IgD-negative memory B cell (primary cell): ENCODE results near the gene CDC42EP2. TPM values are rescaled to one million over a fixed set of nuclear protein-coding genes. Genes with fewer than 3 reads are reported as not detected.
"Not testable (repeated sequence)": the region's sequence is repeated elsewhere in the genome, so short reads cannot be mapped to it uniquely, and the experiment has no call there.

Source experiments
- H3K27ac Mint-ChIP-seq, 3 donors: one replicate each; pipeline ENCODE4 v1.8.0; 2020 to 2022; ENCODE audit warnings: mild to moderate bottlenecking in 3 of 3, mixed read lengths in 3 of 3, moderate library complexity in 1 of 3
- H3K27me3 Mint-ChIP-seq: one replicate; pipeline ENCODE4 v1.8.0; 2021; ENCODE audit warnings: mixed read lengths
- H3K36me3 Mint-ChIP-seq: one replicate; pipeline ENCODE4 v1.8.0; 2020; ENCODE audit warnings: mild to moderate bottlenecking, mixed read lengths
- H3K4me1 Mint-ChIP-seq, 3 donors: one replicate each; pipeline ENCODE4 v1.8.0; 2020 to 2022; ENCODE audit warnings: mixed read lengths in 3 of 3, mild to moderate bottlenecking in 1 of 3
- H3K4me3 Mint-ChIP-seq, 4 donors: one replicate each; pipeline ENCODE4 v1.8.0; 2020 to 2022; ENCODE audit warnings: mild to moderate bottlenecking in 4 of 4, mixed read lengths in 4 of 4, moderate library complexity in 3 of 4
- H3K9me3 Mint-ChIP-seq, 3 donors: one replicate each; pipeline ENCODE4 v1.8.0; 2020 to 2021; ENCODE audit warnings: mixed read lengths in 3 of 3, mild to moderate bottlenecking in 1 of 3
- polyA plus RNA-seq: library from polyadenylated mRNA; unstranded; fragments of 300-500 nt; fragmentation: Illumina TruSeq; gene quantifications from one replicate; pipeline ENCODE4 v1.2.3, GENCODE V29; 2021

The CDC42EP2 gene
- polyA plus RNA-seq, 1 donor from 2014 or later, result not detected

DNA sequence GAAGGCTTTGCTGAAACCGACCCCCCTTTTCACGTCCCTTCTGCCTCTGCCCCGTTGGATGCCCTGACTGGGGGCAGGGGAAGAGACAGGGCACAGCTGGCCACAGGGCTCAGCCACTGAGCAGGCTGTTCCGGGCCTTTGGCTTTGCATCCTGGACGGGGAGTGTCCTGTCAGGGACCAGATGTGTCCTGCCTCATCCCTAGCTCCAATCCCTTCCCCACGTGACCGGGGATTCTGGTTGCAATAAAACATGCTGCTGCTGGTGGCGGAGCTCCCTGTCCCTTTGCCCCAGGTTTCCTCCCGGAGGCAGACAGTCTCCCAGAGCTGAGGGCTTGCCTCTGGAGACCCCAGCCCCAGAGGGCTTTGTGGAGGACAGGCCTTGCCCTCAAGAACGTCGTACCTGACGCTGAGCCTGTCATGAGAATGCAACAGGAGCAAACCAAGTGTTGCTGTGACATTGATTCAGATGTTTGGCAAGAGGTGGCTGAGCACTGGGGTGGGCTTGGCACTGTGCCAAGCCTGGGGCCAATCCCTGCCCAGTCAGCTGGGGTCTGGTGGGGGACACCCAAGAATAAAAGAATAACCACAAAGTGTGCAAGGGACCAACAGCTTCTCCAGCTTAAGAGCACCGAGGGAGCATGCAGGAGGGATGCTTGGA lies 7.3 kb downstream of the CDC42EP2 start:
- Mint-ChIP-seq H3K4me1 (no peaks in the 10 kb centered on the region), H3K9me3 (no peaks in the 10 kb centered on the region), H3K36me3 (no peaks in the 10 kb centered on the region), H3K4me3 (no peak overlapping the region), H3K27me3 (peaks cover 3% of the 10 kb centered on the region), H3K27ac (no peak overlapping the region)

DNA sequence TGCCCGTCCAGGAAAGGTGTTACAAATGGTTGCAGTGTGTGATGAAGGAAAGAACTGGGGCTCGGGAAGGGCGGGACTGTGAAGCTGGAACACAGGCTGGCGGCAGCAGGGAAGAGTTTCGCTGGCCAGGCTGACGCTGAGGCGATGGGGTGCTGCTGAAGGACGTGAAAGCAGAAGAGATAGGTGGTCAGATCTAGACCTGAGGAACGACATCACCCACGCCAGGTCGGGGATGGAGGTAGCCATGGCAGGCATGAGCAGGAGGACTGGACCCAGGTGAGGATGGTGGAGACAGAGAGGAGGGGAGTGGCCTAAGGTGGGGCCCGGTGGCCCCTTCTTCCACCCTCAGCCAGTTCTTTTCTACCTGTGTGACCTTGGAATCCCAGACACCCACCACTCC lies 9.1 kb downstream of the CDC42EP2 start:
- Mint-ChIP-seq H3K36me3 (no peaks in the 10 kb centered on the region), H3K27me3 (peaks cover 3% of the 10 kb centered on the region), H3K4me3 (no peak overlapping the region), H3K9me3 (no peaks in the 10 kb centered on the region), H3K27ac (no peak overlapping the region), H3K4me1 (peaks cover 0 to 1% (median 0%) of the 10 kb centered on the region in 3 donors)

DNA sequence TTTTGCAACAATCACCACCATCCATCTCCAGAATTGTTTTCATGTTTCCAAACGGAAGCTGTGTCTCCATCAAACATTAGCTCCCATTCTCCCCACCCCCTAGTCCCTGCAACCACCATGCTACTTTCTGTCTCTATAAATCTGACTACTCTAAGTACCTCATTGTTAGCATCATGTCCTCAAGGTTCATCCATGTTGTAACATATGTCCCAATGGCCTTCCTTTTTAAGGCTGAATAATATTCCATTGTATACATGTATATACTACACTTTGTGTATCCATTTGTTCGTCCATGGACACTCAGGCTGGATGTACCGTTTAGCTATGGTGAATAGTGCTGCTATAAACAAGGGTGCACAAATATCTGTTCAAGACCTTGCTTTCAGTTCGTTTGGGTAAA lies 10.8 kb downstream of the CDC42EP2 start:
- H3K4me3 Mint-ChIP-seq, result peak overlapping the region in 1 of 4 donors; percentile 60
- H3K9me3 Mint-ChIP-seq, result no peaks in the 10 kb centered on the region
- H3K4me1 Mint-ChIP-seq, result peaks cover 10 to 11% (median 10%) of the 10 kb centered on the region in 3 donors
- no peaks in the 10 kb centered on the region for H3K36me3 Mint-ChIP-seq
- no peak overlapping the region for H3K27ac Mint-ChIP-seq
- H3K27me3 Mint-ChIP-seq, result peaks cover 3% of the 10 kb centered on the region

DNA sequence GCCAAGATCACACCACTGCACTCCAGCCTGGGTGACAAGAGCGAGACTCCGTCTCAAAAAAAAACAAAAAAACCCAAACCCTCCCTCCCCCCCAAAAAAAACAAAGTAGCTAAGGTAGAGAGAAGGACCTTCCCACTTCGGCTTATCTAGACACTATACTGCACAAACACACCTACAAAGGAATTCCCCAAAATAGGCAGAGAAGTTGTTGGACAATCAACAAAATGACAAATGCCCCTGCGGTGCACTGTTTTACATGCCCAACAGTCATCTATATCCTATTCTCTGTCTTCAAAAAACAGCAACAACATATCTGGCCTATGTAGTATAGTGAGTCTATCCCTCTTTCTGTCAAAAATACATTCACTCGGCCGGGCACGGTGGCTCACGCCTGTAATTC lies 12.4 kb downstream of the CDC42EP2 start:
- no peak overlapping the region for H3K27ac Mint-ChIP-seq
- no peaks in the 10 kb centered on the region for H3K9me3 Mint-ChIP-seq
- H3K4me1 Mint-ChIP-seq, result peaks cover 10 to 11% (median 10%) of the 10 kb centered on the region in 3 donors

DNA sequence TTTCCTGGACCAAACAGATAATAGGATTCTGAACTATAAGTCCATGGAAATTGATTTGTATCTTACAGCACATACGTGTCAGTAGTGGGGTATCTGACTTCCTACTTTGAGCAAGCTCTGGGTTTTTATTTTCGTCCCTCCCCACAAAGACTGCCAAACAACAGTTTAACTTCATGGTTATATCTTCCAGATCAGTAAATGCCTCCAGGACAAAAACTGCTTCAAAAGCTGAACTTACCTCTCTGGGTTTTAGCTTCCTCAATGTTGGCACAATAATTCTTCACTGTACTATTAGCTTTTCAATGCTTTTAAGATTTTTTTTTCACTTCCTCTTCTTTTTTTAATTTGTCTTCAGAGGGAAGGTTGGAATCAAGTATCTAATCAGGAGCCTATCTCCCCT lies 14.8 kb downstream of the CDC42EP2 start:
- no peaks in the 10 kb centered on the region for H3K36me3 Mint-ChIP-seq
- no peaks in the 10 kb centered on the region for H3K9me3 Mint-ChIP-seq
- H3K27me3 Mint-ChIP-seq, result no peaks in the 10 kb centered on the region
- peaks cover 12 to 18% (median 15%) of the 10 kb centered on the region in 3 donors for H3K4me1 Mint-ChIP-seq
- H3K4me3 Mint-ChIP-seq, result peak overlapping the region; percentile 67 to 92 (median 84)
- peak overlapping the region; percentile 54 to 93 (median 92) for H3K27ac Mint-ChIP-seq

More for the DNA sequence above, 12.4 kb downstream of the CDC42EP2 start:
- no peaks in the 10 kb centered on the region for H3K36me3 Mint-ChIP-seq
- H3K4me3 Mint-ChIP-seq, result no peak overlapping the region
- H3K27me3 Mint-ChIP-seq, result peaks cover 3% of the 10 kb centered on the region

DNA sequence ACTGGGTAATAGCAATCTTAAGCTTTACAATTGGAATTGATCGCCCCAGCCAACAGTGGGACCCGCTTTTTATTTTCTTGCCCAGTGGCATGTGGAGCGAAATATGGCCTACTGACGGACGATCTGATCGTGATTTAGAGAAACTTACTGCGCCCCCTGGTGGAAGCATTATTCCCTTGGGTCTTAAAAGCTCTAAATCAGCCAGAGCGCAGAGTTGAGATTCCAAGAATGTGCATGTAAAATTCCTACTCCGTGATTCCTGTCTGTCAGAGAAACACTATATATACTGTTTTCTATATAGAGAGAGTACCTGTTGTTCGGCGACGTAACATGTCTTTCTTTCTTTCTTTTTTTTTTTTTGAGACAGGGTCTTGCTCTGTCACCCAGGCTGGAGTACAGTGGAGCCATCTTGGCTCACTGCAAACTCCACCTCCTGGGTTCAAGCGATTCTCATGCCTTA lies 15.3 kb downstream of the CDC42EP2 start:
- Mint-ChIP-seq H3K9me3 (no peaks in the 10 kb centered on the region), H3K36me3 (no peaks in the 10 kb centered on the region), H3K4me1 (peaks cover 16 to 23% (median 20%) of the 10 kb centered on the region in 3 donors), H3K27ac (peak overlapping the region; percentile 54 to 93 (median 92)), H3K27me3 (no peaks in the 10 kb centered on the region), H3K4me3 (peak overlapping the region; percentile 67 to 92 (median 84))

DNA sequence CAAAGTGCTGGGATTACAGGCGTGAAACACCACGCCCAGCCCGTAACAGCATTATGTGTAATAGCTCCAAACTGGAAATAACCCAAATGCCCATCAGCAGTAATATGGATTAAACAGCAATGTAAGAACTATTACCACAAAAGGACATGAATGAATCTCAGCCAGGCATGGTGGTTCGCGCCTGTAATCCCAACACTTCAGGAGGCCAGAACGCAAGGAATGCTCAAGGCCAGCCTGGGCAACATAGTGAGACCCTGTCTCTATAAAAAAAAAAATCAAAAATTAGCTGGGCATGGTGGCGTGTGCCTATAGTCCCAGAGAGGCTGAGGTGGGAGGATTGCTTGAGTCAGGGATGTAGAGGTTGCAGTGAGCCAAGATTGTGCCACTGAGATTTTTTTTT lies 15.9 kb downstream of the CDC42EP2 start:
- peak overlapping the region in 1 of 3 donors; percentile 93 for H3K27ac Mint-ChIP-seq
- peaks cover 22 to 29% (median 26%) of the 10 kb centered on the region in 3 donors for H3K4me1 Mint-ChIP-seq
- H3K27me3 Mint-ChIP-seq, result no peaks in the 10 kb centered on the region
- H3K9me3 Mint-ChIP-seq, result no peaks in the 10 kb centered on the region
- H3K36me3 Mint-ChIP-seq, result no peaks in the 10 kb centered on the region
- H3K4me3 Mint-ChIP-seq, result no peak overlapping the region

DNA sequence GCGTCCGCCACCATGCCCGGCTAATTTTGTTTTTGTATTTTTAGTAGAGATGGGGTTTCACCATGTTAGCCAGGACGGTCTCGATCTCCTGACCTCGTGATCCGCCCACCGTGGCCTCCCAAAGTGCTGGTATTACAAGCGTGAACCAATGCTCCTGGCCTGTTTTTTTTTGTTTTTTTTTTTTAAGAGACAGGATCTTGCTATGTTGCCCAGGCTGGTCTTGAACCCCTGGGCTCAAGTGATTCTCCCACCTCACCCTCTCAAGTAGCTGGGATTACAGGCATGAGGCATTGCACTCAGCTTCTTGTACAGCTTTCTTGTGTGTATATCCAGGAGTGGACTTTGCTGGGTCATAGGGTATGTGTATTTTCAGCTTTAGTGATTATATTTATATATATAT lies 17.9 kb downstream of the CDC42EP2 start:
- peak overlapping the region in 2 of 4 donors; percentile 23 to 68 for H3K4me3 Mint-ChIP-seq
- H3K9me3 Mint-ChIP-seq, H3K36me3 Mint-ChIP-seq, H3K27ac Mint-ChIP-seq, H3K27me3 Mint-ChIP-seq: not testable (repeated sequence)
- H3K4me1 Mint-ChIP-seq, result peaks cover 22 to 31% (median 30%) of the 10 kb centered on the region in 3 donors

DNA sequence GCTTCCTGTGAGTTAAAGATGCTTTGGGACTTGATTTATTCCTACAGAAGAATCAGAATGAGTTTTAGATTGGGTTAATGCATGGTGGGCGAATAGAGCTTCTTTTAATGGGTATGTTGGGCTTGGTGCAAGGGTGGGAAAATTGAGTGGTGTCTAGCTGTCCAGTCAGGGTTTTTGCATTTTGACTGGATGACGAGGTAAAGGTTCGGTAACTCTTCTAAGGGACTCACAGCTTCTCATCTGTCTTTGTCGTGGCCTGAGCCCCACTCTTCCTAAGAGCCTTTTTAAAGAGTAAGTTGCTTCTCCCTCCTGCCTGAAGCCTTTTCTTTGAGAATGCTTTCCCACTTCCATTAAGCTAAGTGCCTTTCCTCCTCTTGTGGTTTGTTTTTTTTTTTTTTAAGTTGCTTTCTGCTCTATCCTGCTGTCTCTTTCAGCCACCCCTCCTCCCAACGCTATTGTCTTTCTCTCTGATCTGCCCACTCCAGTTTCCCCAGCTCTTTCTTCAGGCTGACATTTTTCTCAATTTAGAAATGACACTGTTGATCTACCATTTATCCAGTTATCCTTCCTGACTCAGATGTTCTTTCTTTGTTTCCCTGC lies 20.1 kb downstream of the CDC42EP2 start:
- H3K27ac Mint-ChIP-seq, result peak overlapping the region; percentile 16 to 89 (median 74)
- peaks cover 30 to 37% (median 35%) of the 10 kb centered on the region in 3 donors for H3K4me1 Mint-ChIP-seq
- no peaks in the 10 kb centered on the region for H3K27me3 Mint-ChIP-seq
- H3K4me3 Mint-ChIP-seq, result peak overlapping the region; percentile 93 to 100 (median 96)
- H3K36me3 Mint-ChIP-seq, result no peaks in the 10 kb centered on the region
- no peaks in the 10 kb centered on the region for H3K9me3 Mint-ChIP-seq

DNA sequence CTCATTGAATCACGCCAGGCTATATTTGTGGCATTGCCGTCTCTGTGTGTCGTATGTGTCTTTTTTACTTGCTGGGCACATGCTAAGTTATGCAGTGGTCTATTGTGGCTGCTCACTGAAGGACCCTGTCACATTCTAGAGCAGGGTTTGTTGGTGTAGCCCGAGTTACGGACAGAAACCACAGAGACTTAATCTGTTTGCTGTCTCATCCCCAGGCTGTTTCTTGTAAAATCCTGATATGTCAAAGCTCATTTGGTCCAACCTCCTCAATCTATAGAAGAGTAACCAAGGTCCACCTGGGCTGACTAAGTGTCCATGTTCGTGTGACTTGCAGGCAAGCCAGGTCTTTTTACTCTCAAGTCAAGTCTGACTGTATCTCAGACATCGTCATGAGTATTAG lies 24.0 kb downstream of the CDC42EP2 start:
- no peak overlapping the region for H3K27ac Mint-ChIP-seq
- no peaks in the 10 kb centered on the region for H3K36me3 Mint-ChIP-seq
- H3K4me3 Mint-ChIP-seq, result peak overlapping the region in 1 of 4 donors; percentile 84
- peaks cover 29% of the 10 kb centered on the region in 3 donors for H3K4me1 Mint-ChIP-seq
- no peaks in the 10 kb centered on the region for H3K9me3 Mint-ChIP-seq
- H3K27me3 Mint-ChIP-seq, result no peaks in the 10 kb centered on the region

DNA sequence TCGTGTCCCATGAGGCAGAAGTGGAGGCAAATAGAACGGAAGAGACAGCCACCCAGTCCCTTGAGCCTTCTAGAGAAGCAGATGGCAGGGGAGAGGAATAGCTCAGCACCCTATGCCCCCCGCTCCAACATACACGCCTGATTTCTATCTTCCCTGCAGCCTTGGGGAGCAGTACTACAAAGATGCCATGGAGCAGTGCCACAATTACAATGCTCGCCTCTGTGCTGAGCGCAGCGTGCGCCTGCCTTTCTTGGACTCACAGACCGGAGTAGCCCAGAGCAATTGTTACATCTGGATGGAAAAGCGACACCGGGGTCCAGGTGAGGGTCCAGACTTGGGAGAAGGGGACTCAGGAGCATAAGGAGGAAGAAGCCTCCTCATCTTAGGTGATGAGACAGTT lies 25.6 kb downstream of the CDC42EP2 start:
- Mint-ChIP-seq H3K4me1 (peaks cover 17 to 21% (median 18%) of the 10 kb centered on the region in 3 donors), H3K27me3 (no peaks in the 10 kb centered on the region), H3K27ac (peak overlapping the region in 1 of 3 donors; percentile 18), H3K4me3 (no peak overlapping the region), H3K9me3 (no peaks in the 10 kb centered on the region), H3K36me3 (no peaks in the 10 kb centered on the region)

DNA sequence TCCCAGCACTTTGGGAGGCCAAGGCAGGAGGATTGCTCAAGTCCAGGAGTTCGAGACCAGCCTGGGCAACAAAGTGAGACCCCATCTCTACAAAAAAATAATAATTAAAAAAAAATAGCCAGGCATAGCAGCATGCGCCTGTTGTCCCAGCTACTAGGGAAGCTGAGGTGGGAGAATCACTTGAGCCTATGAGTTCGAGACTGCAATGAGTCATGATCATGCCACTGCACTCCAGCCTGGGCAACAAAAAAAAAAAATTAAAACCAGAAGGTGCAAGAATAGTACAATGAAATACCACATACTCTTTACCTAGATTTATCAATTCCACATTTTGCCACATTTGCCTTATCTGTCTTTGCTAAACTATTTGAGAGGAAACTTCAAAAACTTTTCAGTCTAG lies 27.2 kb downstream of the CDC42EP2 start:
- H3K27me3 Mint-ChIP-seq, result no peaks in the 10 kb centered on the region
- no peaks in the 10 kb centered on the region for H3K9me3 Mint-ChIP-seq
- H3K36me3 Mint-ChIP-seq, result no peaks in the 10 kb centered on the region
- no peak overlapping the region for H3K27ac Mint-ChIP-seq
- peaks cover 12 to 18% (median 12%) of the 10 kb centered on the region in 3 donors for H3K4me1 Mint-ChIP-seq
- H3K4me3 Mint-ChIP-seq, result peak overlapping the region in 1 of 4 donors; percentile 47

DNA sequence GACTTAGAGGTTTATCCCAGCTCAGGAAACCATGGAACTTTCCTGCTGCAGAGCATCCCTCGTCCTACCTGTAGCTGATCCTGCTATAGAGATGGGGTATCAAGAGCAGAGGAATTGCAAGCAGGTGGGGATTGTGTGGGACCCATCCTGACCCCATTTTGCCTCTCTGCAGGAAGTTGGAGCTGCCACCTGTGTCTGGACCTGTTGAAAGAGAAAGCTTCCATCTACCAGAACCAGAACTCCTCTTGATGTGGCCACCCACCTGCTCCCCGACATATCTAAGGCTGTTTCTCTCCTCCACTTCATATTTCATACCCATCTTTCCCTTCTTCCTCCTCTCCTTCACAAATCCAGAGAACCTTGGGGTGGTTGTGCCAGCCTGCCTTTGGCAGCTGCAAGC lies 36.8 kb downstream of the CDC42EP2 start:
- no peak overlapping the region for H3K4me3 Mint-ChIP-seq
- no peaks in the 10 kb centered on the region for H3K36me3 Mint-ChIP-seq
- peaks cover 3% of the 10 kb centered on the region for H3K27me3 Mint-ChIP-seq
- no peaks in the 10 kb centered on the region for H3K9me3 Mint-ChIP-seq
- H3K27ac Mint-ChIP-seq, result peak overlapping the region in 2 of 3 donors; percentile 53 to 83
- H3K4me1 Mint-ChIP-seq, result peaks cover 0 to 6% (median 5%) of the 10 kb centered on the region in 3 donors

DNA sequence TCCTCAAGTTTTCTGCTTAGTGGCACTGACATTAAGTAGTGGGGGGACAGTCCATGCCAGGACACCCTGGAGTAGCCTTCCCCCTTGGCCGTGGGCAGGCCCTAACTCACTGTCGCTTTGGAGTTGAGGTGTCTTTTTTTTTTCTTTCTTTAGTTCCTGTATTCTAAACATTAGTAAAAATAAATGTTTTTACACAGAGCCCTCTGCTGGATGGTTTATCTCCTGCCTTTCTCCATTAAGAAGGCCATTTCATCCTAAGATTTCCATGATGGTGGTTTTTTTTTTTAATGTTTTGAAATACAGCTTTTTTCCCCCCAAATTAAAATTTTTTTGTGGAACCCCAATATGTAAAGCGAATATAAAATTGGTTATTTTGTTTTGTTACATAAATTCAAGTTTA lies 38.1 kb downstream of the CDC42EP2 start:
- H3K27ac Mint-ChIP-seq, result peak overlapping the region in 1 of 3 donors; percentile 31
- H3K4me3 Mint-ChIP-seq, result peak overlapping the region in 1 of 4 donors; percentile 83
- peaks cover 0 to 6% (median 5%) of the 10 kb centered on the region in 3 donors for H3K4me1 Mint-ChIP-seq
- no peaks in the 10 kb centered on the region for H3K36me3 Mint-ChIP-seq
- H3K27me3 Mint-ChIP-seq, result peaks cover 3% of the 10 kb centered on the region
- H3K9me3 Mint-ChIP-seq, result no peaks in the 10 kb centered on the region

DNA sequence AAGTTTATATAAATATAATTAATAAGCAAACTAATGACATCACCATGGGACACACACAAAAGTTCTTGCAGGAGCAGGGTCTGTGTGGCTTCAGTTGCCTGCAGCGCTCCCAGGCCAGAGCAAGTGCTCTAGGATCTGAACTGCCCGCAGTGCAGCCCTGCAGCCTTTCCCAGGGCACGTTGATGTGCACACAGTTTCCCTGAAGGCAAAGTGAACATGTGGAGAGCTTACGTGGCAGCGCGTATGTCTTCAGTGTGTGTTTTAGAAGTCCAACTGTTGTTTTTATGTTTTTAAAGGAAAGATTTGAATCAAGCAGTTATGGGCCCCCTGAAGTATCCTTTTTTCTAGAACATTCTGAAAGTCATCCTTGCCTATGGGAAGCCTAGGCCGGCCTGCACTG lies 38.7 kb downstream of the CDC42EP2 start:
- H3K9me3 Mint-ChIP-seq, result no peaks in the 10 kb centered on the region
- peak overlapping the region in 1 of 3 donors; percentile 90 for H3K27ac Mint-ChIP-seq
- H3K4me3 Mint-ChIP-seq, result peak overlapping the region; percentile 59 to 85 (median 79)
- peaks cover 0 to 9% (median 5%) of the 10 kb centered on the region in 3 donors for H3K4me1 Mint-ChIP-seq
- H3K27me3 Mint-ChIP-seq, result peaks cover 3% of the 10 kb centered on the region
- no peaks in the 10 kb centered on the region for H3K36me3 Mint-ChIP-seq
